ENCODE data around the gene ZNF385B.

ZNF385B gene

DNA sequence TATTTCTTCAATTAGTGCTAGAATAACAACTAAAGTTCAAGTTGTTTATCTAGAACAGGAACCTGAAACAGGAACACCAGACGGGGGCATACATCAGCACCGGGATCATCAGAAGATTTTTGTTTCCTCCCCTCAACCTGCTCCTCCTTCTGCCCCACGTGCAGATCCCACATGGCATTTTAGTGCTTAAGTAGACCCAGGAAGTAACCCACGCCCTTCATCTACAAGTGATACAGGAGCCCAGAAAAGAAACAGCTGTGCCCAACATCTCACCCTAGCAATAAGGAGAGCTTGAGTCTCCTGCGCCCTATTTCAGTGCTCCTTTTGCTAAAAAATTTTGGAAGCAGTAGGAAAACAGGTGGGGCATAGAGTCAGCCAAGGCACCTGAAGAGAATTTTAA is 5.2 kb downstream of the ZNF385B start:
- Histone ChIP-seq H3K27ac (ENCODE audit: low read length) (no peak overlapping the region), H3K36me3 (ENCODE audit: insufficient read depth, low read length) (no peaks in the 10 kb centered on the region), H3K4me1 (ENCODE audit: insufficient read depth, low read length) (no peaks in the 10 kb centered on the region), H3K9ac (ENCODE audit: low read depth, low read length) (no peak overlapping the region), H3K4me2 (ENCODE audit: insufficient read depth, low read length) (no peak overlapping the region), H2AFZ (ENCODE audit: low read depth, low read length) (no peak overlapping the region), H3K9me3 (ENCODE audit: insufficient read depth, low read length, severe bottlenecking) (no peaks in the 10 kb centered on the region), H4K20me1 (ENCODE audit: insufficient read depth, low read length) (no peaks in the 10 kb centered on the region), H3K4me3 (ENCODE audit: low read depth in 1 of 2, low read length in 2 of 2) (no peak overlapping the region), H3K79me2 (ENCODE audit: insufficient read depth, low read length) (no peaks in the 10 kb centered on the region), H3K27me3 (ENCODE audit: insufficient read depth, low read length, poor library complexity) (peaks cover 15% of the 10 kb centered on the region)
- DNase-seq: no peak
- TF ChIP-seq EZH2 (IDR thresholded peaks at IDR 0.05; ENCODE audit: borderline replicate concordance, low read depth, low read length, severe bottlenecking): no peak
- TF ChIP-seq, protein P1, sequence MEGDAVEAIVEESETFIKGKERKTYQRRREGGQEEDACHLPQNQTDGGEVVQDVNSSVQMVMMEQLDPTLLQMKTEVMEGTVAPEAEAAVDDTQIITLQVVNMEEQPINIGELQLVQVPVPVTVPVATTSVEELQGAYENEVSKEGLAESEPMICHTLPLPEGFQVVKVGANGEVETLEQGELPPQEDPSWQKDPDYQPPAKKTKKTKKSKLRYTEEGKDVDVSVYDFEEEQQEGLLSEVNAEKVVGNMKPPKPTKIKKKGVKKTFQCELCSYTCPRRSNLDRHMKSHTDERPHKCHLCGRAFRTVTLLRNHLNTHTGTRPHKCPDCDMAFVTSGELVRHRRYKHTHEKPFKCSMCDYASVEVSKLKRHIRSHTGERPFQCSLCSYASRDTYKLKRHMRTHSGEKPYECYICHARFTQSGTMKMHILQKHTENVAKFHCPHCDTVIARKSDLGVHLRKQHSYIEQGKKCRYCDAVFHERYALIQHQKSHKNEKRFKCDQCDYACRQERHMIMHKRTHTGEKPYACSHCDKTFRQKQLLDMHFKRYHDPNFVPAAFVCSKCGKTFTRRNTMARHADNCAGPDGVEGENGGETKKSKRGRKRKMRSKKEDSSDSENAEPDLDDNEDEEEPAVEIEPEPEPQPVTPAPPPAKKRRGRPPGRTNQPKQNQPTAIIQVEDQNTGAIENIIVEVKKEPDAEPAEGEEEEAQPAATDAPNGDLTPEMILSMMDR (IDR thresholded peaks at IDR 0.05; ENCODE audit: borderline replicate concordance, extremely low read depth, low read length, poor library complexity, severe bottlenecking): no peak
- no peak for ATAC-seq (ENCODE audit: insufficient read depth, low read depth)

DNA sequence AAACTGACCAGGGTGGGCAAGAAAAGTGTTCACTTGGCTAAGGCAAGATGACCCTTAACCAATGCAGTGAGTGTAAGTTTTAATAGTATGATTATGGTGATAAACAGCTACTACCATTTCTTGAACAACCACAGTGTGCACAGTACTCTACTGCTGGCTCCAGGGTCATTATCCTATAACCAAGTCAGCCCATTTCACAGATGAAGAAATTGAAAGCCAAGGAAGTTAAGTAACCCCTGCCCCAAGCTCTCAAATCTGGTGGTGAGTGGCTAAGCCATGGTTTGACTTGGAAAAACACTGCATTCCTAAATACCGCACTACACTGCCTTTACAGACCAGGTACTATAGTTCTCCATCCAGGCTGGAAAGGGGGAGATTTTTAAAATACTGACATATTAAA is 5.7 kb downstream of the ZNF385B start:
- no peaks in the 10 kb centered on the region for H4K20me1 ChIP-seq (ENCODE audit: insufficient read depth, low read length)
- DNase-seq (no peak), ATAC-seq (ENCODE audit: insufficient read depth, low read depth) (no peak)
- no peaks in the 10 kb centered on the region for H3K4me1 ChIP-seq (ENCODE audit: insufficient read depth, low read length)
- H3K4me3 ChIP-seq (ENCODE audit: low read depth in 1 of 2, low read length in 2 of 2): no peak overlapping the region
- no peak overlapping the region for H3K27ac ChIP-seq (ENCODE audit: low read length)
- H3K27me3 ChIP-seq (ENCODE audit: insufficient read depth, low read length, poor library complexity): peaks cover 15% of the 10 kb centered on the region
- no peak overlapping the region for H2AFZ ChIP-seq (ENCODE audit: low read depth, low read length)
- no peak for TF ChIP-seq EZH2 (IDR thresholded peaks at IDR 0.05; ENCODE audit: borderline replicate concordance, low read depth, low read length, severe bottlenecking)
- TF ChIP-seq, protein P1 (IDR thresholded peaks at IDR 0.05; ENCODE audit: borderline replicate concordance, extremely low read depth, low read length, poor library complexity, severe bottlenecking): no peak
- no peak overlapping the region for H3K9ac ChIP-seq (ENCODE audit: low read depth, low read length)
- H3K36me3 ChIP-seq (ENCODE audit: insufficient read depth, low read length): no peaks in the 10 kb centered on the region
- no peaks in the 10 kb centered on the region for H3K9me3 ChIP-seq (ENCODE audit: insufficient read depth, low read length, severe bottlenecking)
- no peaks in the 10 kb centered on the region for H3K79me2 ChIP-seq (ENCODE audit: insufficient read depth, low read length)
- no peak overlapping the region for H3K4me2 ChIP-seq (ENCODE audit: insufficient read depth, low read length)

DNA sequence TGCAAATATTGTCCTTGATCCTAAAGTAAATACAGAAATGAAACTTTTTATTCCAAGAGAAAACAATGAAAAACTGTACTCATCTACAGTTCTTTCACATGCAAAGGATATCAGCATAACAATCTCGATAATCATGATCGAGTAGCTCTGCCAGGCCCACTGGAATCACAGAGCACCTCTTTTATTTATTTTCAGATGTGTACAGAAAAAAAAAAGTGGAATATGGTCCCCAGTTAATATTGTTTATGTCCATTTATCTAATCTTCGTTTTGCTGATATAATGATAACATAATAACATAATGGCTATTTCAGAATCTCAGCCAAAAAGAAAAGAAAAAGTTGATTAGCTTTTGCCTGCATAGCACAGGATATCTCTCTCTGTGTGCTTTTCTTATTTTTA is 6.5 kb downstream of the ZNF385B start:
- Histone ChIP-seq H3K27me3 (ENCODE audit: insufficient read depth, low read length, poor library complexity) (peaks cover 15% of the 10 kb centered on the region), H3K4me1 (ENCODE audit: insufficient read depth, low read length) (no peaks in the 10 kb centered on the region), H2AFZ (ENCODE audit: low read depth, low read length) (no peak overlapping the region), H3K36me3 (ENCODE audit: insufficient read depth, low read length) (no peaks in the 10 kb centered on the region), H4K20me1 (ENCODE audit: insufficient read depth, low read length) (no peaks in the 10 kb centered on the region), H3K9me3 (ENCODE audit: insufficient read depth, low read length, severe bottlenecking) (no peaks in the 10 kb centered on the region), H3K9ac (ENCODE audit: low read depth, low read length) (no peak overlapping the region), H3K4me2 (ENCODE audit: insufficient read depth, low read length) (no peak overlapping the region), H3K4me3 (ENCODE audit: low read depth in 1 of 2, low read length in 2 of 2) (no peak overlapping the region), H3K79me2 (ENCODE audit: insufficient read depth, low read length) (no peaks in the 10 kb centered on the region), H3K27ac (ENCODE audit: low read length) (no peak overlapping the region)
- TF ChIP-seq EZH2 (IDR thresholded peaks at IDR 0.05; ENCODE audit: borderline replicate concordance, low read depth, low read length, severe bottlenecking): no peak
- TF ChIP-seq, protein P1 (IDR thresholded peaks at IDR 0.05; ENCODE audit: borderline replicate concordance, extremely low read depth, low read length, poor library complexity, severe bottlenecking): no peak
- ATAC-seq (ENCODE audit: insufficient read depth, low read depth) (no peak), DNase-seq (no peak)

DNA sequence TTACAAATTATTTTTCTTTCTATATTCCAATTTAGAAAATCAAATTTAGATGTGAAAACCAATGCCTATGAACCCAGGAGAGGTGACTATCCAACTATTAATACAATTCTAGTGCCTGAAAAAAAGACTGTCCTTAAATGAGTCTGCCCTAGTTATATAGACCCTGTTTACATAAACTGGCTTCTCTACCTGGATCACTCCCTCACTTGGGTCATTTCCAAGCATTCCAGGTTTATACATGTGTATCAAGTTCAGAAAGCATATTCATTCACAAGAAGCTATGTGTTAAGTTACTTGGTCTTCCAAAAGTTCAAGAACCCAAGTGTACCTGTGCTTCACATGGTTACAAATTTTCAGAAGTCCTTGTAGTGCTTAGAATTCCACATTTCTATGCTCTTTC is 8.3 kb downstream of the ZNF385B start:
- peaks cover 13% of the 10 kb centered on the region for H3K27me3 ChIP-seq (ENCODE audit: insufficient read depth, low read length, poor library complexity)
- DNase-seq: no peak
- H3K36me3 ChIP-seq (ENCODE audit: insufficient read depth, low read length): no peaks in the 10 kb centered on the region
- no peaks in the 10 kb centered on the region for H3K9me3 ChIP-seq (ENCODE audit: insufficient read depth, low read length, severe bottlenecking)
- no peaks in the 10 kb centered on the region for H3K4me1 ChIP-seq (ENCODE audit: insufficient read depth, low read length)
- no peaks in the 10 kb centered on the region for H3K79me2 ChIP-seq (ENCODE audit: insufficient read depth, low read length)
- no peaks in the 10 kb centered on the region for H4K20me1 ChIP-seq (ENCODE audit: insufficient read depth, low read length)
- no peak overlapping the region for H2AFZ ChIP-seq (ENCODE audit: low read depth, low read length)
- H3K4me3 ChIP-seq (ENCODE audit: low read depth in 1 of 2, low read length in 2 of 2): no peak overlapping the region
- ATAC-seq (ENCODE audit: insufficient read depth, low read depth): no peak
- TF ChIP-seq EZH2 (IDR thresholded peaks at IDR 0.05; ENCODE audit: borderline replicate concordance, low read depth, low read length, severe bottlenecking): no peak
- TF ChIP-seq, protein P1 (IDR thresholded peaks at IDR 0.05; ENCODE audit: borderline replicate concordance, extremely low read depth, low read length, poor library complexity, severe bottlenecking): no peak
- H3K4me2 ChIP-seq (ENCODE audit: insufficient read depth, low read length): no peak overlapping the region
- H3K9ac ChIP-seq (ENCODE audit: low read depth, low read length): no peak overlapping the region
- no peak overlapping the region for H3K27ac ChIP-seq (ENCODE audit: low read length)

All from DND-41 (cell line).